HG03460 (cell line): ENCODE results near the gene NMT1.

ENCODE experiments used
- ATAC-seq: cut with Tn5 transposase; IDR thresholded peaks from one replicate; pipeline ENCODE4 v1.9.1; 2021; ENCODE audit not compliant: unreplicated experiment

NMT1 gene

DNA sequence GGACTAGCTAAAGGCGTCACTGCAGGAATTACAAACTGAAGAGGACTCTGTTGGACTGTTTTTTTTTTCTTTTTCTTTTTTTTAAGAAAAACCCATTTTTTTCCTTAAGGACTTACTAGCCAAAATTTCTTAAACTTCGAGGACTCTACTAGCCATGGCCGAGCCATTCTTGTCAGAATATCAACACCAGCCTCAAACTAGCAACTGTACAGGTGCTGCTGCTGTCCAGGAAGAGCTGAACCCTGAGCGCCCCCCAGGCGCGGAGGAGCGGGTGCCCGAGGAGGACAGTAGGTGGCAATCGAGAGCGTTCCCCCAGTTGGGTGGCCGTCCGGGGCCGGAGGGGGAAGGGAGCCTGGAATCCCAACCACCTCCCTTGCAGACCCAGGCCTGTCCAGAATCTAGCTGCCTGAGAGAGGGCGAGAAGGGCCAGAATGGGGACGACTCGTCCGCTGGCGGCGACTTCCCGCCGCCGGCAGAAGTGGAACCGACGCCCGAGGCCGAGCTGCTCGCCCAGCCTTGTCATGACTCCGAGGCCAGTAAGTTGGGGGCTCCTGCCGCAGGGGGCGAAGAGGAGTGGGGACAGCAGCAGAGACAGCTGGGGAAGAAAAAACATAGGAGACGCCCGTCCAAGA lies 88.0 kb downstream of the NMT1 start:
- ATAC-seq = peak; percentile 25

DNA sequence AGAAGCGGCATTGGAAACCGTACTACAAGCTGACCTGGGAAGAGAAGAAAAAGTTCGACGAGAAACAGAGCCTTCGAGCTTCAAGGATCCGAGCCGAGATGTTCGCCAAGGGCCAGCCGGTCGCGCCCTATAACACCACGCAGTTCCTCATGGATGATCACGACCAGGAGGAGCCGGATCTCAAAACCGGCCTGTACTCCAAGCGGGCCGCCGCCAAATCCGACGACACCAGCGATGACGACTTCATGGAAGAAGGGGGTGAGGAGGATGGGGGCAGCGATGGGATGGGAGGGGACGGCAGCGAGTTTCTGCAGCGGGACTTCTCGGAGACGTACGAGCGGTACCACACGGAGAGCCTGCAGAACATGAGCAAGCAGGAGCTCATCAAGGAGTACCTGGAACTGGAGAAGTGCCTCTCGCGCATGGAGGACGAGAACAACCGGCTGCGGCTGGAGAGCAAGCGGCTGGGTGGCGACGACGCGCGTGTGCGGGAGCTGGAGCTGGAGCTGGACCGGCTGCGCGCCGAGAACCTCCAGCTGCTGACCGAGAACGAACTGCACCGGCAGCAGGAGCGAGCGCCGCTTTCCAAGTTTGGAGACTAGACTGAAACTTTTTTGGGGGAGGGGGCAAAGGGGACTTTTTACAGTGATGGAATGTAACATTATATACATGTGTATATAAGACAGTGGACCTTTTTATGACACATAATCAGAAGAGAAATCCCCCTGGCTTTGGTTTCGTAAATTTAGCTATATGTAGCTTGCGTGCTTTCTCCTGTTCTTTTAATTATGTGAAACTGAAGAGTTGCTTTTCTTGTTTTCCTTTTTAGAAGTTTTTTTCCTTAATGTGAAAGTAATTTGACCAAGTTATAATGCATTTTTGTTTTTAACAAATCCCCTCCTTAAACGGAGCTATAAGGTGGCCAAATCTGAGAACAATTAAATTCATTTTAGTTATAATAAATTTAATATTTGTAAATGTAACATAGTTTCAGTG lies 88.8 kb downstream of the NMT1 start:
- no peak for ATAC-seq

DNA sequence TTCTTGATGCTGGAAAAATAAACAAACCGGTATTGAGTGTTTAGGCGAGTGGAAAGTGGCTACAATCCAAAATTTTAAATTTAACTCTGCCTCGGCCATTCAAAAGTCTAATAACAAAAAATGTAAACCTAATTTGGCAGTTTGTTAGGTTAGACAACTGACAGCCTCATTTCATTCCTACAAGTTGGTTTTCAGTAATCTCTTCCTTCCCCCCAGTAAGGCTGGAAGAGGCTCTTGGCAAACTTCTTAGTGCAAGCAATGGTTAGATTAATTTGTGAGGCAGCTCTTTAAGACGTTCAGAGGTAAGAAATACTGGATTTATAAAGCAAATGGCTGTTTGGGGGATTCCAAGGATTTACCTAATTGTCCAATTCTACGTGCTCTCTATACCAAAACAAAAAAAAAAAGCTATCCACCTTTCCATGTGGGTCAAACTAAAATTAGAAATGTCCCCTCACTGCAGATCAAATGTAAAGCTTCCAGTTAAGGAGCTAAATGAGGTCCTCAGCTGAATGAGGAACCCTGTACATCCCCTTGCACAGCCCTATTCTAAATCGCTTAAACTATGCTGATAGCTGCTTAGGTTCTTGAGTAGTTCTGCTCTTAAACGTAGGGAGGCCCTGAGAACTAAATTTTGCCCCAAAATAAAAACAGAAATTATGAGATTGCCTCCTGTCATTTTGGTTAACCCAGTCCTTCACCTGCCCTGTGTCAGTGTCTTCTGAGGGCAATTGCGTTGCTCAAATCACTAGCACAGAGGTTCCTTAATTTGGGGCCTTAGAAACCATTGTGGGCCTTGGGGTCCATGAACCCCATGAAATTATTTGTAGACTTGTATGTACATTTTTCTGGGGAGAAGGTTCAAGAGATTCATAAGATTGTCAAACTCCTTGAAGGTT lies 90.0 kb downstream of the NMT1 start:
- ATAC-seq = no peak

DNA sequence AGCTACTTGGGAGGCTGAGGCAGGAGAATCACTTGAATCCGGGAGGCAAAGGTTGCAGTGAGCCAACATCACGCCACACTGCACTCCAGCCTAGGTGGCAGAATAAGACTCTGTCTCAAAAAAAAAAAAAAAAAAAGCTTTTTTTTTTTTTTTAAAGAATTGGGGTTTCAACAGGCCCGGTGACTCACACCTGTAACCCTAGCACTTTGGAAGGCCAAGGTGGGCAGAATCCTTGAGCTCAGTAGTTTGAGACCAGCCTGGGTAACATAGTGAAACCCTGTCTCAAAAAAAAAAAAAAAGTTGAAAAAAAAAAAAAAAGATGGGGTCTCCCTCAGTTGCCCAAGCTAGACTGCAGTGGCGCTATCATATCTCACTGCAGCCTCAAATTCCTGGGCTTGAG lies 93.9 kb downstream of the NMT1 start:
- ATAC-seq = no peak

DNA sequence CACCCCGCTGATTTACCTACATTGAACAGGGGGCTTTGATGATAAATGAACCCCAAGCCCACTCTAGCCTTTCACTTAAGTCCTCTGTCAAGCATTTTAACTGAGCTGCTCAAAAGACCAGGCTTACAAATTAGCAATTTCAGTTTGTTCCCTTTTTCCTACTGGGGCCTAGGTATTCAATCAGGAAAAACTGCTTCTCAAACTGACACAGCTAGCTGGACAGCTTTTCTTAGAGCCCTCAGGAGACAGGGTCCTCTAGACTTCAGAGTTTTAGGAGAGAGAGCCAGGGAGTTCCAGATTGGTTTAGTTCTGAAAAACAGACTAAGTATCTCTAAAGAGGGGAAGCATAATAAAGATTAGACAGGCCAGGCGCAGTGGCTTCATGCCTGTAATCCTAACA lies 94.4 kb downstream of the NMT1 start:
- no peak for ATAC-seq

DNA sequence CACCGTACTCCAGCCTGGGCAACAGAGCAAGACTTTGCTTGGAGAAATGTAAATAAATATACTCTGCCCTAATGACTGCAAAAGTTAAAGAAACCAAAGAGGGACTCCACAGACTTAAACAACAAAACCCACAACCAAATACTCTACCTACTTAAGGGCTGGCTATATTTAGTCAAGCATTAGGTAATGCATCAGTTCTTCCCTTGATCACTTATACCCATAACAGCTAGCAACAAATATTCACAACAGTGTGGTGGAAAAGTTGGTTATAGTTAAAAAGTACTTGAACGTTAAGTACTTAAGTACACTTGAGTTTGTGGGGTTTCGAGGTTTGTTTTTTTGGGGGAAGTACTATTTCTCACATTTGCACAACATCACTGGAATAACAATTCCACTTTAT lies 95.1 kb downstream of the NMT1 start:
- no peak for ATAC-seq
